OCI-LY7 (cell line): Measurements from ENCODE around the gene CCDC57.

Experiments used
- EZH2phosphoT487 ChIP-seq: fragments of 200-600 bp; sonication (generic); IDR thresholded peaks from 2 replicates; pipeline ENCODE4 v1.6.1; 2018; ENCODE audit warnings: low read depth, borderline replicate concordance, mild to moderate bottlenecking, mixed run types, antibody characterized with exemption, low read length, moderate library complexity, mixed read lengths
- TF ChIP-seq, protein P1 (sequence below): fragments of 200-600 bp; sonication (generic); conservative IDR thresholded peaks from 2 replicates; pipeline ENCODE4 v1.5.1; 2014; ENCODE audit warnings: mild to moderate bottlenecking, antibody characterized with exemption, low read length, moderate library complexity, mixed read lengths

DNA sequence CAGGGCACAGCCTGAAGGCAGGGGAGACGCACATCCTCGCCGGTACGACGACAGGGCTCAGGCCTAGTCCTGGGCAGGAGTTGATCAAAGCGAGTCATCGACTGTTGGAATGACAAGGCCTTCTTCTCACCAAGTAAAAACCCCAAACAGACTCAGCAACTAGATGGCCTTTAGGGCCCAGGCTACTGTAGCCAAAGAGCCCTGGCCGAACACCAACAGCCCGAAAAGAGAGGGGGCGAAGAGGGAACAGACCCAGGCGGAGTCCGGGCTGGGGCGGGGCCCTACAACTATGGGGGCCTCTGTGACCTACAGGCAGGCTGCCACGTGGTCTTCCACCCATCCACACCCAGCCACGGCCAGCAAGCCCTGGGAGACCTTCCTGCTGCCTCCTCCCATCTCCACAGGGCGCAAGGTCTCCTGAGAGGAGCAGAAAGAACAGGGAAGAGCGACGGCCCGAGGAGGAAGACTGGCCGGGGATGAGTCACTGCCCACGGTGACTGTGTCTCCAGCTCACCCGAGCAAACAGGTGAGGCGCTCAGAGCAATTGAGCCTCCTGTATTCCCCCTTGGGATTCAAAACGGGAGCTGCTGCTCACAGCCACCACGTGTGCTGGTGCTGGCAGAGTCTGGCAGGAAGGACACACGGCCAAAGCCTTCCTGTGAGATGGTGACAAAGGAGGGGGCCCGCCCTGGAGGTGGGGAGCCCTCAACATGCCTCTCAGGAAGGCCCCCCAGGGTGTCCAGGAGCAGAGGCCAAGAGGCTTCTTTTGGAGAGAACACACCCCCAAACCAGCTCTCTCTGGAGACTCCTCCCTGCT is 33.9 kb upstream of the CCDC57 start:
- TF ChIP-seq, protein P1, sequence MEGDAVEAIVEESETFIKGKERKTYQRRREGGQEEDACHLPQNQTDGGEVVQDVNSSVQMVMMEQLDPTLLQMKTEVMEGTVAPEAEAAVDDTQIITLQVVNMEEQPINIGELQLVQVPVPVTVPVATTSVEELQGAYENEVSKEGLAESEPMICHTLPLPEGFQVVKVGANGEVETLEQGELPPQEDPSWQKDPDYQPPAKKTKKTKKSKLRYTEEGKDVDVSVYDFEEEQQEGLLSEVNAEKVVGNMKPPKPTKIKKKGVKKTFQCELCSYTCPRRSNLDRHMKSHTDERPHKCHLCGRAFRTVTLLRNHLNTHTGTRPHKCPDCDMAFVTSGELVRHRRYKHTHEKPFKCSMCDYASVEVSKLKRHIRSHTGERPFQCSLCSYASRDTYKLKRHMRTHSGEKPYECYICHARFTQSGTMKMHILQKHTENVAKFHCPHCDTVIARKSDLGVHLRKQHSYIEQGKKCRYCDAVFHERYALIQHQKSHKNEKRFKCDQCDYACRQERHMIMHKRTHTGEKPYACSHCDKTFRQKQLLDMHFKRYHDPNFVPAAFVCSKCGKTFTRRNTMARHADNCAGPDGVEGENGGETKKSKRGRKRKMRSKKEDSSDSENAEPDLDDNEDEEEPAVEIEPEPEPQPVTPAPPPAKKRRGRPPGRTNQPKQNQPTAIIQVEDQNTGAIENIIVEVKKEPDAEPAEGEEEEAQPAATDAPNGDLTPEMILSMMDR, result no peak
- TF ChIP-seq EZH2phosphoT487, result no peak
